Activated CD4-positive, alpha-beta memory T cell treated with anti-CD3 and anti-CD28 coated beads for 36 hours (primary cell): ENCODE measurements around the gene KIRREL3. TPM values are rescaled to one million over a fixed set of nuclear protein-coding genes. Genes with fewer than 3 reads are reported as not detected.

Experiments used
- CTCF ChIA-PET: fragments of 350-600 bp; sonication (Branson Sonifier 250); formaldehyde crosslinking; loops from one replicate; lab custom pipeline; 2021; ENCODE audit warnings: antibody characterized with exemption, inconsistent platforms; lab: Charles Lee
- POLR2A ChIA-PET: fragments of 350-600 bp; sonication (Branson Sonifier 250); formaldehyde crosslinking; loops from one replicate; lab custom pipeline; 2021; ENCODE audit warnings: antibody characterized with exemption; lab: Charles Lee
- DNase-seq: peaks from one replicate; pipeline ENCODE4 v3.0.0-alpha.2; 2020
- H3K27ac Mint-ChIP-seq: one replicate; pipeline ENCODE4 v1.8.0; 2021; ENCODE audit warnings: mixed read lengths
- H3K27me3 Mint-ChIP-seq: one replicate; pipeline ENCODE4 v1.8.0; 2021; ENCODE audit warnings: mixed read lengths
- H3K36me3 Mint-ChIP-seq: one replicate; pipeline ENCODE4 v1.8.0; 2021; ENCODE audit warnings: mixed read lengths
- H3K4me1 Mint-ChIP-seq: one replicate; pipeline ENCODE4 v1.8.0; 2021; ENCODE audit warnings: low read depth, mixed read lengths
- H3K4me3 Mint-ChIP-seq: one replicate; pipeline ENCODE4 v1.8.0; 2021; ENCODE audit warnings: mild to moderate bottlenecking, mixed read lengths
- H3K9me3 Mint-ChIP-seq: one replicate; pipeline ENCODE4 v1.8.0; 2021; ENCODE audit warnings: mixed read lengths
- intact Hi-C: fragments of 100-400 bp; cut with micrococcal nuclease; formaldehyde crosslinking; loops from one replicate; pipeline ENCODE4 v1.15.1; 2023
- total RNA-seq, 2 experiments: library from RNA; stranded (reverse); gene quantifications; one replicate each; pipeline ENCODE4 v1.2.3, GENCODE V29; 2021

Gene KIRREL3
- total RNA-seq, 2 experiments from 2014 or later, result not detected

- DNase-seq, result no peak
- no peak overlapping the region for H3K4me3 Mint-ChIP-seq
- no peaks in the 10 kb centered on the region for H3K9me3 Mint-ChIP-seq
- CTCF ChIA-PET, result interaction anchor here (1.3 kb wide), 1 partner anchor 46 kb away, joined by 5 read pairs; no protein-coding TSS in a partner anchor
- no peak overlapping the region for H3K27ac Mint-ChIP-seq
- intact Hi-C loops, result no loop called here
- H3K4me1 Mint-ChIP-seq, result no peaks in the 10 kb centered on the region
- no peaks in the 10 kb centered on the region for H3K27me3 Mint-ChIP-seq
- H3K36me3 Mint-ChIP-seq, result no peaks in the 10 kb centered on the region
- POLR2A ChIA-PET, result no interaction called here
Observed at GRCh38 chr11:126434950-126435335, 565.6 kb downstream of the KIRREL3 start.

GRCh38 chr11:126433989-126434949 lies 566.3 kb downstream of the KIRREL3 start:
- ChIA-PET CTCF (interaction anchor here (0.7 to 0.9 kb wide), 2 partner anchors 46 to 124 kb away, joined by 3 read pairs; no protein-coding TSS in a partner anchor), POLR2A (no interaction called here)
- intact Hi-C loops, result no loop called here
- Mint-ChIP-seq H3K27ac (no peak overlapping the region), H3K4me1 (no peaks in the 10 kb centered on the region), H3K4me3 (no peak overlapping the region), H3K9me3 (no peaks in the 10 kb centered on the region), H3K36me3 (no peaks in the 10 kb centered on the region), H3K27me3 (no peaks in the 10 kb centered on the region)
- no peak for DNase-seq

- Mint-ChIP-seq H3K4me3 (no peak overlapping the region), H3K4me1 (no peaks in the 10 kb centered on the region), H3K9me3 (no peaks in the 10 kb centered on the region), H3K27me3 (no peaks in the 10 kb centered on the region), H3K27ac (no peak overlapping the region), H3K36me3 (no peaks in the 10 kb centered on the region)
- DNase-seq, result no peak
- ChIA-PET POLR2A (no interaction called here), CTCF (interaction anchor here (0.9 to 1.2 kb wide), 3 partner anchors 9 to 123 kb away, joined by 3 read pairs; no protein-coding TSS in a partner anchor)
- intact Hi-C loops, result no loop called here
Observed at GRCh38 chr11:126433244-126433846, 567.2 kb downstream of the KIRREL3 start.

DNA sequence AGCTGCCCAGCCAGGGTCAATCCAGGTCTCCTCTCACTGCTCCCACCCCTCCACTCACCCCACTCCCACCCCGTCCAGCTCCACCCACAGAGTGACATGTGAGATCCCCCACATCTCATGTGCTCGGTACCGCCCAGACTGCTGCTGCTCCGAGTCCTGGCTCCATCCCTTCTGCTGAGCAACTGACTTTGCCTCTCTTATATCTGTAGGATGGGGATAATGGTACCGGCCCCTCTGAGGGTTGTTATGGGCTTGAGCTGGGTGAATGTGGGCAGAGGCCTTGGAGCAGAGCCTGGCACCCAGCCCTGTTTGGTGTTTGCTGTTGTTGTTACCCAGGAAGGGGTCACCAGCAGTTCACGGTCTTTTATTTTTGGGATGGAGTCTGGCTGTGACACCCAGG lies 568.0 kb downstream of the KIRREL3 start:
- ChIA-PET POLR2A (no interaction called here), CTCF (interaction anchor here (1.0 to 1.2 kb wide), 3 partner anchors 8 to 16 kb away, joined by 3 to 4 read pairs (median 3); no protein-coding TSS in a partner anchor)
- no peak overlapping the region for H3K27ac Mint-ChIP-seq
- no peaks in the 10 kb centered on the region for H3K27me3 Mint-ChIP-seq
- intact Hi-C loops, result no loop called here
- no peaks in the 10 kb centered on the region for H3K4me1 Mint-ChIP-seq
- no peaks in the 10 kb centered on the region for H3K9me3 Mint-ChIP-seq
- no peak for DNase-seq
- H3K4me3 Mint-ChIP-seq, result no peak overlapping the region
- H3K36me3 Mint-ChIP-seq, result no peaks in the 10 kb centered on the region

GRCh38 chr11:126432065-126432461 lies 568.5 kb downstream of the KIRREL3 start:
- Mint-ChIP-seq H3K27ac (no peak overlapping the region), H3K36me3 (no peaks in the 10 kb centered on the region), H3K27me3 (no peaks in the 10 kb centered on the region), H3K9me3 (no peaks in the 10 kb centered on the region), H3K4me3 (no peak overlapping the region), H3K4me1 (no peaks in the 10 kb centered on the region)
- DNase-seq, result no peak
- POLR2A ChIA-PET, result no interaction called here
- intact Hi-C loops, result no loop called here
- CTCF ChIA-PET, result interaction anchor here (1.0 kb wide), 1 partner anchor 9 kb away, joined by 4 read pairs; no protein-coding TSS in a partner anchor

DNA sequence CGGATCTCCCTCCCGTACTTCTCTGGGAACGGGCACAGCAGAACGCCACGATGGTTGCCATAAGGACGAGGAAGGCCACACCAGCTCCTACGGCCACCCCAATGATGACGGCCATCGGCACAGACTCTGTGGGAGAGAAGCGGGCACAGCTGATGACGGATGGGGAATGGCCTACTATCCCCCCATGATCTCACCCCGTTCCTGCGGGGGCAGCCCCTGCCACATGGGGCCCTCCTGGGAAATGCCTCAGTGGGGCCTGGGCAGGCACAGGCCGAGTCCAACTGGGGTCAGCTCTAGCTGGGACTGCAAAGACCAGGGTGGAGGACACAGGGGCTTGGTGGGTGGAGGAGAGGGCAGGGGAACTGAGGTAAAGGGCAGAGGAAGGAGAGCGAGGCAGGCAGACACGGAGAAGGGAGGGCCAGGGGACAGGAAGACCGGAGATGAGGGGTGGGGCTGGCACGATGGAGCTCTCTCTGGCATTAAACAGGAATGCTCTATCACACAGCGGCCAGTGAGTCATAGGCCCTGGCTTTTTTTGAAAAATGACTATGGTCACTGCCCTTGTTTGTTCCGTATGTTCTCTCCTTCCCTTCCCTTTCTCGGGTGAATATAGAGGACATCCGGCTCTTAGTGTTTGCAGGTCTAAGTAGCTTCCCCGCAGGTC lies 569.0 kb downstream of the KIRREL3 start:
- DNase-seq, result no peak
- no peak overlapping the region for H3K4me3 Mint-ChIP-seq
- no peaks in the 10 kb centered on the region for H3K27me3 Mint-ChIP-seq
- H3K36me3 Mint-ChIP-seq, result no peaks in the 10 kb centered on the region
- CTCF ChIA-PET, result interaction anchor here (1.0 kb wide), 1 partner anchor 9 kb away, joined by 4 read pairs; no protein-coding TSS in a partner anchor
- intact Hi-C loops, result no loop called here
- POLR2A ChIA-PET, result no interaction called here
- no peak overlapping the region for H3K27ac Mint-ChIP-seq
- no peaks in the 10 kb centered on the region for H3K9me3 Mint-ChIP-seq
- H3K4me1 Mint-ChIP-seq, result no peaks in the 10 kb centered on the region

DNA sequence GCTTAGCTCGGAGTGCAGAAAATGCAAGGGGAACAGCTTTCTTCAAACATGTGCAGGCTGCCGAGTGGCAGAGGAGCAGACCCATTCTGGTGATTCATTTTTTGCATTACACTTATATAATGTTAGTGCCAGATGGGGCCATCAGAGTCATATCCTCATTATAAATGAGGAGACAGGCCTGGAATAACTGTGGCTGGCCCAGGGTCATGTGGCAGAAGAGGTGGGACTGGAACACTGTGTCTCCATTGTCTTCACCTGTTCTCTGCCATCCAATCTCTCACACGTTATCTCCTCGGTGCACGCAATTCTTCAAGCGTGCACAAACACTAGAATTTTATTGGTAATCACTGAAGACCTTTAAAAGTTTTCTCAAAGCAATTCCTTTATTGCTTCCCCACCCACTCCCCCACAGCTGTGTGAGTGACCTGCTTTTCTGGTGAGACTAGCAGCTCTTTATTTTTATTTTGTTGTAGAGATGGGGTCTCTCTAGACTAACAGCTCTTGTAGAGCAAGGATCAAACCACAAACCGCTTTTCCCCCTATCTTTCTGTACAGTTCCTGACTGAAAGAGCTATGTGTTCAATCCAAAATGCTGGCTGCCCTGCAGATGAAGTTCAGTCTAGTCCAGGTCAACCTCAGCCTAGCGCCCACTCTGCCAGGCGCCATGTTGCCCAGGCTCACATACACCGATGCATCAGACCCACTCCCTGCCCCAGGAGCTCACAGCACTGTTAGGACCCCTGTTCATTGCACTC lies 569.8 kb downstream of the KIRREL3 start:
- ChIA-PET POLR2A (no interaction called here), CTCF (no interaction called here)
- Mint-ChIP-seq H3K9me3 (no peaks in the 10 kb centered on the region), H3K27me3 (no peaks in the 10 kb centered on the region), H3K27ac (no peak overlapping the region), H3K4me1 (no peaks in the 10 kb centered on the region), H3K36me3 (no peaks in the 10 kb centered on the region), H3K4me3 (no peak overlapping the region)
- no peak for DNase-seq
- intact Hi-C loops, result no loop called here

DNA sequence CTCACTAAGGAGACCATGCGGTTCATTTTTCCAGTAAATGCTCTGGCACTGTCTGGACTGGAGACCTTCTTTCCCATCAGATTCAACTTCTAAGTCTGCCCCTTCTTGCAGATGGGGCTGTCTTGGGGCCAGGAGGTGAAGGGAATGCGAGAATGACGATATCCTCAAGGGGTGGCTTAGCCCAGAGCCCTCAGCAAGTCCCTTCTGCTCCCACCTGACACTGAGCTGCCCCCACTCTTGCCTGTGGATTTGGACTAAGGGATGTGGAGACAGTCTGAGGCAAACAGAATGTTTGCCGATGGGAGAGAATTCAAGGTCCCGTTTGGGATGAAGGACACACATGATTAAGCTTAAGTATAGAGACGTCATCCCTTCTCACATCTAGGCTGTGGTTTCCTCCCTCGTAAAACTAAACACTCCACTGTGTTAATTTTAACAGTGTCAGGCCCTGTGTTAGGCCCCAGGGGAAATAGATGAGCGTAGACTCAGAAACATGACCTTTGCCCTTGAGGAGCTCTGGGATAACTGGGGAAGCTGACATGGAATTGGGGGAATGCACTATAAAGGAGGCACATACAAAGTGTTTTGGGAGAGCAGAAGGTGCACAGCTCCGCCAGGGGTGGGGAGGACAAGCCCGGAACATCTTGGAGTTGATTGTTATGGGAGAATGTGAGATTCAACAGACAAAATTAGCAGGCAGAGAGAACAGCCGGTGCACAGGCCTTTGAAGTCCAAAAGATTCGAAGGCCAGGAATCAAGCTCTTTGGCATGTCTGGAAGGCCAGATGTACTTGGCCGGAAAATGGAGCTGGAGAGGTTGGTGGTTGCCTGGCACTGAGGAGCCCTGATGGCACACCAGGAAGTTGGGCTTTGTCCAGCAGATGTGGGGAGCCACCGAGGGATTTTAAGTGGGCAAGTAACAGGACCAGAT lies 573.5 kb downstream of the KIRREL3 start:
- Mint-ChIP-seq H3K36me3 (no peaks in the 10 kb centered on the region), H3K27me3 (no peaks in the 10 kb centered on the region), H3K4me3 (no peak overlapping the region), H3K4me1 (no peaks in the 10 kb centered on the region), H3K9me3 (no peaks in the 10 kb centered on the region), H3K27ac (no peak overlapping the region)
- no peak for DNase-seq
- intact Hi-C loops, result no loop called here
- ChIA-PET POLR2A (no interaction called here), CTCF (interaction anchor here (0.9 to 1.5 kb wide), 2 partner anchors 14 to 54 kb away, joined by 4 to 5 read pairs; no protein-coding TSS in a partner anchor)

- H3K9me3 Mint-ChIP-seq, result no peaks in the 10 kb centered on the region
- intact Hi-C loops, result no loop called here
- H3K36me3 Mint-ChIP-seq, result no peaks in the 10 kb centered on the region
- ChIA-PET CTCF (no interaction called here), POLR2A (no interaction called here)
- no peak for DNase-seq
- no peaks in the 10 kb centered on the region for H3K27me3 Mint-ChIP-seq
- no peaks in the 10 kb centered on the region for H3K4me1 Mint-ChIP-seq
- no peak overlapping the region for H3K27ac Mint-ChIP-seq
- H3K4me3 Mint-ChIP-seq, result no peak overlapping the region
Observed at GRCh38 chr11:126426106-126426505, 574.5 kb downstream of the KIRREL3 start.

DNA sequence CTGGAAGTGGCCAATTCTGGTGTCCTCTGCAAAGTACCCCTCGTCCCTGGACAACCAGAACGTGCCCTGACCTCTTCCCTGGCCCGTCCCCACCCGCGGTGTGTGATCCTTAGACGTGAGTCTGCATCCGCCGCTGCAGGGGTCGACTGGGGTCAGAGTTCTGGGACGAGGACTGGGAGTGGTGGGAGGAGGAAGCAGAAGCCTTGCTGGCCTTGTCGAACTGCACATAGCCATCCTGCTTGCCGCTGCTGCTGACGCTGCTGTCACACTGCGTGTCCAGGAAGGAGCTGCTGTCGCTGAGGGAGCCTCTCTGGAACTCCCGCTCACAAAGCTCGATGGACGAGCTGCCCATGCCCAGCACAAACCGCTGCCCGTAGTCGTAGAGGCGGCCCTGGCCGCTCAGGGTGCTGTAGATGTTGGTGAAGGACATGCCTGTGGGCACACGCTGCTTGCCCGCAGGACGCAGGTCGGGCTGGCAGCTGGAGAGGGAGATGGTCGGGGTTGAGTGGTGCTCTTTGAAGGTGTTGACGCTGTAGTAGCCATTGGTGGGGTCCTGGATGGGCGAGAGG lies 576.0 kb downstream of the KIRREL3 start:
- H3K27me3 Mint-ChIP-seq, result no peaks in the 10 kb centered on the region
- no peaks in the 10 kb centered on the region for H3K36me3 Mint-ChIP-seq
- intact Hi-C loops, result no loop called here
- DNase-seq, result no peak
- ChIA-PET POLR2A (no interaction called here), CTCF (no interaction called here)
- no peak overlapping the region for H3K27ac Mint-ChIP-seq
- H3K4me1 Mint-ChIP-seq, result peaks cover 2% of the 10 kb centered on the region
- no peaks in the 10 kb centered on the region for H3K9me3 Mint-ChIP-seq
- H3K4me3 Mint-ChIP-seq, result no peak overlapping the region
